Activated T-helper 1 cell treated with anti-CD3 and anti-CD28 coated beads, Interleukin-2, amount 50 U/mL, for 16 hours (primary cell): ENCODE data around the gene TMED8.
A peak's percentile ranks its signal among the peaks of the same experiment; 100 is the strongest.

Experiments
- DNase-seq, 2 donors: peaks; one replicate each; pipeline ENCODE4 v3.0.0-alpha.2; 2020; ENCODE audit warnings: low read depth in 1 of 2, low spot score in 1 of 2

The TMED8 gene

DNA sequence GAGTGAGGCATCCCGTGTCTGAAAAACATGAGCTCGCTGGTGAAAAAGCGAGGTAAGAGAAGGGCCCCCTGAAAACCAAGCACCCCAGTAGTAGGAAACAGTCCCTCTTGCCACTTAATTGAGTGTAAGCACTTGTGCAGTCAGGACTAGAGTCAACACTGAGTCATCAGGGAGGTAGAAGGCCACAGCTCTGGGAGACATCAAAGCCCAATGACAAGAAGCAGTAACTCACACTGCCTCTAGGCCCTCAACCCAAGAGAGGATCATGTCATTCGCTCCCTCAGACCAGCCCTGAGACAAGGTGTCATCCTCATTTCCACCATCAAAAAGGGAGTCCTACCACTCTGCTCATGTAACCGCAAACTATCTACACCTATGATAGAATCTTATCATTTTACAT is 74.0 kb downstream of the TMED8 start:
- DNase-seq: no peak

DNA sequence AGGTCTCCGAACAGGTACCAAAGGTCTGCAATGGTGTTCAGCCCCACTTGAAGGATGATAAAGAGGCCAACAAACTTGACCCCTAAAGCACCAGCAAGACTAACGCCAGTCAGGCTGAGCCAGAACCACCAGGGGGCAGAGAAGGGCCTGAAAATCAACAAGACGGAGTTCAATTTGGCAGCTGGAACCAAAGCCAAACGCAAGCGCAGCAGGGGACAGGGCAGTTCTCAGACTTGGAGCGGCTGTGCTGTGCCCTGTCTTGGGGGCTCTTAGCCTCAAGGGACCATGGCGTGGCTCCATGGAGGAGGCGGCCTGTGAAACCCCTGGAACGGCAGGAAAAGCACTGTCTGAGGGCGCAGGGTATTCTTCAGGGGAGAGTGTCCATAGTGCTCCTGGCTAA is 75.8 kb downstream of the TMED8 start:
- DNase-seq: peak in 1 of 2 donors; percentile 13

DNA sequence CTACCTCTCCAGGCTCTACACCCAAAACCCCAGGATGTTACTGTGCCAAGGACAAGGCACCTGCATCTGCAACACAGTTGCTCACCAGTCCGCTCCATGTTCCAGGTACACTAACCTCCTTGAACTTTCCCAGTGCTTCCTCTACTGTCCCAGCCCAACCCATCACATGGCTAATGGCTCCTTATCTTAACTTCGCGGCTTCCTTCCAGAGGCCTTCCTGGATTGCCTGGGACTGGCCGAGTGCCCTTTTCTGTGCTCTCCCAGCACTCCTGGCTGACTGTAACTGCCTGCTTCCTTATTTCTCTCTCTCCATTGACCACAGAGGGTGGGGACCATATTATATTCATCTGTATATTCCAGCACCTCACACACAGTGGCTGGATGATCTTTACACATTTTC is 77.1 kb downstream of the TMED8 start:
- DNase-seq: no peak

DNA sequence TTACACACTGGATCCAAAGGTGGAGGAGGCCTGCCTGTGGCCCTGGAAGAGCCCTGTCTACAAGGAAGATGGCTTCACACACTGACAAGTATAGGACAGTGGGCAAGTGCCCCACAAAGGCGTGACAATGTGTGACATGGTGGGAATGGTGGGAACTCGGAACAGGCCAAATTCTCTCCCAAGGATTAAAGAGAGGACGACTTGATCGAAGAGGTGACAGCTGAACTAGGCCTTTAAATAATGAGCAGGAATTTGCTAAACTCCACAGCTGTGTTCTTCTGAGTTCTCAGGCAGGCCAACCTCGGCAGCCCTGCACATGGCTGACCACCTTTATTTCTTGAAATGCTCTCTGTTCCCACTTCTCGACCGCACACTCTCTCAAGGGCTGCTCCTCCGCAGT is 80.0 kb downstream of the TMED8 start:
- DNase-seq: no peak

DNA sequence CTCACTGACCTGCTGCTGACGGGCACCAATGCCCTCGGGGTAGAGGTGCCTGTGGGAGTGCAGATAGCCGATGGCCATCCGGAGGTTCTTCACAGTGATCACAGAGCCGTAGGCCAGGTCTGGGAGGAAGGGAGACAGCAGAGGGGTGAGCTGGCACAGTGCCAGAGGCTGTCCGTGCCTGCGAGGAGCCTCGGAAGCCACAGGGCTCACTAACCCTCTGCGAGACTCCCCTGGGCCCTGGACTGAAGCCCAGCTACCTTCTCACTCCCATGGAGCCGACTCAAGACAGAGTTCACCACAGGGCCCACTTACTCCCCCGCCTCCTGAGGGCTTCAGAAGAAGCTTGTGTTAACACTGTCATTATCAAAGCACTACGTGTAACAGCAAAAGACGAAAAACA is 80.7 kb downstream of the TMED8 start:
- no peak for DNase-seq

DNA sequence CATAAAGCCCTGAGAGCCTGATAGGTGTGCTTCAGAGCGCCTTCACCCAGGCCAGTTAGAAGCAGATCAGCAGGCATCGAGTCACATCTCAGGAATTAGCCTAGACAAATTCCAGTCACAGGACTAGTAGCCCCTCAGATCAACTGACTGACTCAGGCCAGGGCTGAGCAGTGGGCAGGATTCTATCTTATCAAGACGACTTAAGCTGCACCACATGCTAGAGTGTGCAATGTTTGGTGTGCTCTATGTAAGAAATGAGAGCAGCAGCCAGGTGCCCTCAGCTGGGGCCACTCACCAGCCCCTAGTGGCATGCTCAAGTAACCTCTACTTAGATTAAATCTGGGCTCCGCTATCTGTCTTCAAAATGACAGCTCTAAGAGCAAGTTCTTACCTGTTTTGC is 86.2 kb downstream of the TMED8 start:
- DNase-seq: no peak

DNA sequence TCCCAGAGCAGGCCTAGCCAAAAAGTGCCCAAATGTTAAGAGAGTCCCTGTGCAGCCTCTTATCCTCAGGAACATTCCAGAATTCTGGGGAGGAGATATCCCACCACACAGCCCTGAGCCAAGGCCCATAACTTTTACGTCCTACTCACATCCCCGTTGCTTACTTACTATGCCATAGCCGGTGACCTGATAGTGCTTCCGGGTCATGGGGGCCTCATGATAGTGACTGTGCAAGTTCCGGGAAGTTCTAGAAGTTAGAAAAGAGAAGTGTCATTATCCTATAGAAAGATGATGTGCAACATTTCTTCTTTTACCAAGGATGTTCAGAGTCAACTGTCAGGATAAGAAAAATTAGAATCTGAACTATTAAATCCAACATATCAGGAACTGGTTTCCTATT is 90.3 kb downstream of the TMED8 start:
- DNase-seq: no peak
